Superior temporal gyrus (tissue), 1 donor: ENCODE measurements around the gene CNNM1.

ENCODE experiments used
- DNase-seq: peaks from one replicate; pipeline ENCODE4 v3.0.0-alpha.2; 2016; ENCODE audit errors: extremely low spot score

Gene CNNM1

GRCh38 chr10:99337901-99338300 is 8.7 kb downstream of the CNNM1 start:
- no peak for DNase-seq

DNA sequence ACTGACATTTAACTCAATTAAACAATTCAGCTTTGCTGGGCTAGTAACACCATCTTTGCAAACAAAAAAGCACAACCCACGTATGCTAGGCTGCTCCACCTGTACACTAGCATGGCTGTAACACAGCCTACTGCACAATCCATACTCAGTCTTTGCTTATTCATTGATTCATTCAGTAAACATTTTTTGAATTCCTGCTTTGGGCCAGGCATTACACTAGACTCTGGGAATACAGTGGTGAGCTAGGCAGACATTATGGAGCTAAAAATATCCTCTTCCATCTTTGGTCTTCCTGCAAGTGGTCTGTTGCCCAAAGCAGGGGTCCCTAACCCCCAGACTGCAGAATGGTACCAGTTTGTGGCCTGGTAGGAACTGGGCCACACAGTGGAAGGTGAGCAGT is 9.9 kb downstream of the CNNM1 start:
- no peak for DNase-seq

- no peak for DNase-seq
These were observed 10.4 kb downstream of the CNNM1 start for GRCh38 chr10:99339563-99340047.

DNA sequence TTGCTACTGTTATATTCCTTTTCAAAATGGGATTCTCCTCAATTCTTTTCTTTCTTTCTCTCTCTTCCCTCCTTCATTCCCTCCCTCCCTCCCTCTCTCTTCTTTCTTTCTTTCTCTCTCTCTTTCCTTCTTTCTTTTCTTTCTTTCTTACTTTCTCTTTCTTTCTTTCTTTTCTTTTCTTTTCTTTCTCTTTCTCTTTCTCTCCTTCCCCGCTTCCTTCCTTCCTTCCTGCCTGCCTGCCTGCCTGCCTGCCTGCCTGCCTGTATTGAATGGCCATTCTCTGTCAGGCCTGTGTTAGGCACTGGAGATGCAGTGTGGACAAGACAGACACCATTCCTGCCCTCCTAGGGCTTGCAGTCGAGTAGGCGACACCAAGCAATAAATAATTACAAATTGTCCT is 11.5 kb downstream of the CNNM1 start:
- no peak for DNase-seq

GRCh38 chr10:99341248-99341647 is 12.1 kb downstream of the CNNM1 start:
- no peak for DNase-seq

DNA sequence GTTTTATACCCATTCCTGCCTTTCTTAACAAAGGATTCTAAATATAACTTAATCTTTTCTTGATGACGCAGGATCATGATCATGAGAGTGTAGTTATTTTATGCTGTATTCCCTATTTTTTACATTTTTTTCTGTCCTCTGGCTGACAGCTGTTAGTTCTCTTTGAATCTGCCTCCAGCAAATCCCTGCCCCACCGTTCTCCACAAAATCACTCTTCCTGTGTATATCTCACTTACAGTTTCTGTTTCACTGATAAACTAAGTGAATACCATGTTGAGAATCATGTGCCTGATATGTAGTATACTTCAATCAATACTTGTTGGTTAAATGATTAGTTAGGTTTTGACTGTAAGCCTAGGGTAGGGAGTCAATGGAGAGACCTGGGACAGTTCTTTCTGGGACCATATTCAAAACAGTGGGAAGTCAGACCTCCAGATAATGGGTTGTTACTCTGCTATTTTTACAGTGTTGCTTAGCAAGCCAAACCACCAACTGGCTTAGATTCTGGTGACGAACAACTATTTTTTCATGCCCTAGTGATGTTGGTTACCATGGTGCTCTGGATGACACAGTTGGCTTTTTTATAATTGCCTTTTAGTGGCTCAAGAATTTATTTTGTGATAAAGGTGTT is 12.8 kb downstream of the CNNM1 start:
- DNase-seq: peak; percentile 63

- no peak for DNase-seq
These were observed 14.1 kb downstream of the CNNM1 start for GRCh38 chr10:99343262-99343661.

GRCh38 chr10:99344715-99345114 is 15.6 kb downstream of the CNNM1 start:
- DNase-seq: no peak

DNA sequence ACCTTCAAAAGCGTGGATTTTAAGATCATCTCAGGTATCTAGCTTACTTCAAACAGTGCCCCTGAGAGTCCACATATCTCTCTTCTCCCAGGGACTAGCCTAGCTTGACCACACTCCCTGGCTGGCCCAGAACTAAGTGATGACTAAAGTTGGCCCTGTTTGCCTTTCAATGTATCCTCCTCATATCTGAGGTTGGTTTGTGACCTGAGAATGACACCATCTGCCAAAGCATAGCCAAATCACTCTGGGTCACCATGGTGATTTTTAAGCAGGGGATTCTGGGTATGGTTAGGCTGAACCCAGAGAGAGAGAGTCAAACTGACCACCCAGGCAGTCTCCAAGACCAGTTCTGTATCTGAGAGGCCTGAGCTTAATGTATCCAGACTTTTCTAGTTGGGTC is 16.2 kb downstream of the CNNM1 start:
- DNase-seq: no peak

DNA sequence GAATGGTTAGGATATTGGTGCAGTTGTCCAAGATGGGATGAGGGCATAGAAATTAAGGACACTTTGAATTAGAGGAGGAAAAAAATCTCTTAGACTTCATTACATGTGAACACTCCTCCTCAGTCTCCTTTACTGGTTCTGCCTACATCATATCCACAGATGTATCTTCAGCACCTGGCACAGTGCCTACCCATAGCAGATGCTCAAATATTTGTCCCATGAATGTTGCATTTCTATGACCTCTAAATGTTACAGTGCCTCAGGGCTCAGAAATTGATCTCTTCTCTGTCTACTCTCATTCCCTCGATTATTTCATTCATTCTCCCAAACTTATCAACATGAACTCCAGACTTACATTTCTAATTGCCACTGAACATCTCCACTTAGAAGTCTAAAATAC is 17.1 kb downstream of the CNNM1 start:
- no peak for DNase-seq

- no peak for DNase-seq
These were observed 18.5 kb downstream of the CNNM1 start for GRCh38 chr10:99347672-99348071.

DNA sequence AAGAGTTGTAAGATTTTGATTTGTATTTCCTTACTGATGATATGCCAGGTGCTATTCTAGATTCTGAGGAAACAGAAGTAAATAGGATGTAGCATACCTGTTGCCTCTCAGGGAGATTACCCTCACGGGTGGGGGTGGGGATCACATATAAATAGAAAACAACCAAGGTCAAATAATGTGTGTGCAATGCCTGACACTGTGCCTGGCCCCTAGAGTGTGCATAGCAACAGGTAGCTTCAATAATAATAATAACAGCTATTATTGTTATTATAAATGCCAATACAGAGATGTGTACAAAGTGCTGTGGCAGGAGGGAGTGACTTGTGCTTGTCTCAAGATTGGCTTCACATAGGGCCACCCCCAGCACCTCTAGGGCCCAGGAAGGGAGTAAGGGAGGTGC is 24.0 kb downstream of the CNNM1 start:
- DNase-seq: no peak

DNA sequence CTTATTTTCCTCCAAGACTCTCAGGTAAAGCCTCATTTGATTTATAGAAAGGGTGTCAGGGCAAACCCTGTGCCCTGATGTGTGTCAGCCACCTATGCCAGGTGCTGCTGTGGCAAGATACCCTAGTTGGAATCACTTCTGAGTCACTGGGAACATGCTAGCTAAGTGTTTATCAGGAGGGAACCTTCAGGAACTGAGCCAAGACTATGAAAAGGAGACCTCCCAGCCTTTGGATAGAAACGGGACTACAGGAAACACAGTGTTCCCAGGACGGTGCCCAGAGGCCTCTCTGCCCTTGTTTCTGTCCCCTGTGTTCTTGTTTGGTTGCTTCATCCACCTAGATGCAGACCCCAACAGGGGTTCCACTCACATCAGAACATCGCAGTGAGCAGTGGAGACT is 28.5 kb downstream of the CNNM1 start:
- no peak for DNase-seq

DNA sequence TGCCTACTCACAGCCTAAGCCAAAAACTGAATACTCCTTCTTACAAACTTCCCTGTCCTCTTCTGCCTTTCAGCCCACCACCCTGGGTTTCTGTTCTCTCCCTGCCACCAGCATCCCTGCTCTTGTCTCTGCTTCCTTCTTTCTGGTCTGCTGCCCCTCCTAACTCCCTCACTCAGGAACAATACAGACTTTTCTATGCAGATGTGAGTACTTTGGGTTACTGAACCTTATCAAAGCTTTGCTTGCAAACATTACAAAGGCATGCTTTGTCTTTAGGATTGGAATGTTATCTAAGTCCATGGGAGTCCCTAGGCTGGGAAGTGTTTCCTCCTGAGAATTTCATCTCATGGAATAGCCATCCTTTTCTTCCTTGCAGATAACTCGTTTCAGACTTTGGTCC is 28.9 kb downstream of the CNNM1 start:
- DNase-seq: no peak

GRCh38 chr10:99360934-99361333 is 31.8 kb downstream of the CNNM1 start:
- no peak for DNase-seq

DNA sequence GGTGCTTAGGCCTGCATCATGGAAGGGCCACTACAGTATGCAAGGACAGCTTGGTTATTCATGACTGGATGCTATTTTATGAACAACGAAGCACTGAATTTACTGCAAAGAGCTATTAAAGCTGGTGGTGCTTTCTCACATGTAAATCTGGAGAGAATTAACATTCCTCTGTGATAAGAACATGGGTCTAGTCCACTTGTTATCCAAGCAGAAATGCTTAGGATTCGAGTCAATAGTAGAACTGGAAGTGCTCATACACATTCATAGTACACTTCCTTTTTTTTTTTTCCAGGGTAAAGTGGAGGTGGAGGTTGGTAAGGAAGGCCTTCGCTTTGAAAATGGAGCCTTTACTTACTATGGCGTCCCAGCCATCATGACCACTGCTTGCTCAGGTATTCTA is 35.0 kb downstream of the CNNM1 start:
- DNase-seq: no peak

DNA sequence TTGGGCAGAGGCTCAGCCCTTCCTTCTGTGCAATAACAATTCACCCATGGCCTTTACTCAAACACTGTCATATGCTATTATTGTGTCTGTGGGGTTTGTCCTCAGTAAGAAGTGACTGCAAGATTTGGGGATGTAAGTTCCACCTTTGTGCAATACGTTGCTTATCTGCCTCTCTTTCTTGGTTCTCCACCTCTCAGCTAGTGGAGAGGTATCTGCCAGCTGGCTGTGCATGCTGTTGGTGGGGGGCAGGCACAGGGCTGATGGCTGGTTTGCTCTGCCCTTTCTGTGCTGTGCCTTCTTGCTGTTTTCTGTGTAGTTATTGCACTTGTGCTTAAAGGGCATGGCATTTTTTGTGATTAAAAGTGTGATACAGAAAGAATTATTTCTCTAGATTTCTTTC is 36.2 kb downstream of the CNNM1 start:
- no peak for DNase-seq

- no peak for DNase-seq
These were observed 36.6 kb downstream of the CNNM1 start for GRCh38 chr10:99365736-99366135.

DNA sequence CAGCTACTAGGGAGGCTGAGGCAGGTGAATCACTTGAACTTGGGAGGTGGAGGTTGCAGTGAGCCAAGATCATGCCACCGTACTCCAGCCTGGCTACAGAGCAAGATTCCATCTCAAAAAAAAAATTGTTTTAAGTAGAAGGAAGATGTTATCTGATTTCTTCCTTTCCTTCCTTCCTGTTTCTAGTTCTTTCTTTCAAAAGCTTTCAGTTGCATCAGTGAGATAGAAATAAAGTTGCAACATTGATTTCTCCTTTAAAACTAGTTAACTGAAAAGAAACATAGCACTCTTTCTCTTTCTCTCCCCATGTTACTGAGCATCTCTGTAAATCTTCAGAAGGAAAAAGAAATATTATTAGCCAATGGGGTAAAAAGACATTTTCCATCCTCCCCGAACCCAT is 37.5 kb downstream of the CNNM1 start:
- DNase-seq: no peak

- DNase-seq: no peak
These were observed 39.5 kb downstream of the CNNM1 start for GRCh38 chr10:99368646-99369045.

DNA sequence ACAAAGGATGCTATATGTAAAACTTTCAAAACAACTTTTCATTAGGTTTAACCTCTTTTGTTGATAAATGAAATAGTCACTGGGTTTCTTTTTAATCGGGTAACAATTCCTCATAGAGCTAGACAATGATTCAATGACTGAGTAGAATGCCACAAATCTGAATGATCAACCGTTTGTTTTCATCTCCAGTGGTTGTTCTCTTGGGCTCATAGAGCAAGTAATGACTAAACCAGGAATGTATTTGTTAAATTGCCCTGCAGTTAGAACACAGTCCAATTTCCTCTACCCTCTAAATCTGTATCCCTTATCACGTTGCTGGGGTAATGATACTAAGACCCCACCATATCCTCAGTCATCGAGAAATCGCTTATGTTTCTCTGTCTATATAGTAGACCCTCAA is 40.0 kb downstream of the CNNM1 start:
- no peak for DNase-seq

DNA sequence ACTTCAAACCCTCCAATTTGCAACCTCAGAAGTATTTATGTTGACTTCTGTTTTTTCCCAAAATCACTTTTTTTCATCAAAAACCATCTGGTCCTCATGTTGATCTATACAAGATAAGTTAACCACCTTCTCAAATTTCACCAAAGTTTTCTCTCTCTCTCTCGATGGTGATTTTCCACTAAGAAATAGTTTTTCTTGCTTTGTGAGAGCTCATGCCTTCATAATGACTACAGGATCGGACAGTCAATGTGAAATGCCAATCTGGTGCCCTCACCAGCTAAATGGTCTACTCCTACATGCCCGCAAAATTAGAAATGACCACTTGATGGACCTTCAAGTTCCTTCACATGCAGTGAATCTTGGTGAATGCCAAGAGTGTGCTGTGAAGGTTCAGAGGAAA is 40.4 kb downstream of the CNNM1 start:
- no peak for DNase-seq

DNA sequence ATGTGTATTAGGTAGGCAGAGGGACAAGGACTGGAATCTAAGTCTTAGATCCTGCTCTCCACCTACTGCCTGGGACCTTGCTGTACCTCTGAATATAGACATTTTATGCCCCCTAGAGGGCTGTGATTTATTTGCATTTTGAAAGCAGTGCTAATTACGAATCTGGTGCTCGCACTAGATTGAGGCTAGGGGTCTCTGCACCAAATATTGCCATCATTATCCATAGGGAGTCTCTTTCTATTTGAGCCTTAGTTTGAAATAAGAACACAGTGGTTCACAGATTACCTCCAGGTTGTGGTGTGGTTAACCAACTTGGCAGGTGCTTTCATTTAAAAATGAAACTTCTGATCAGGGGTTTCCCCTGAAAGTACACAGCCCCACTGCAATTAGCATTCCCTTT is 41.8 kb downstream of the CNNM1 start:
- DNase-seq: no peak

- no peak for DNase-seq
These were observed 43.6 kb downstream of the CNNM1 start for GRCh38 chr10:99372546-99373271.
